Measurements from ENCODE around the gene SLC16A14. TPM values are rescaled to one million over a fixed set of nuclear protein-coding genes. Genes with fewer than 3 reads are reported as not detected.

The SLC16A14 gene
- total RNA-seq, 1 donor from 2014 or later: 2.8 TPM

- H3K27me3 ChIP-seq (ENCODE audit: control insufficient read depth, insufficient read depth, low read length): no peaks in the 10 kb centered on the region
- H3K36me3 ChIP-seq (ENCODE audit: control insufficient read depth, insufficient read depth, low read length): no peaks in the 10 kb centered on the region
- no peak overlapping the region for H3K4me3 ChIP-seq (ENCODE audit: low read depth, low read length)
- no peak for TF ChIP-seq CTCF (IDR thresholded peaks at IDR 0.05; ENCODE audit: insufficient read depth, low read length, poor library complexity, severe bottlenecking)
- DNase-seq (ENCODE audit: low read depth): no peak
Observed at GRCh38 chr2:230069402-230069801, 678 bp upstream of the SLC16A14 start.

GRCh38 chr2:230068016-230068650, 591 bp downstream of the SLC16A14 start:
- DNase-seq (ENCODE audit: low read depth): no peak
- peak; percentile 10 for TF ChIP-seq CTCF (IDR thresholded peaks at IDR 0.05; ENCODE audit: insufficient read depth, low read length, poor library complexity, severe bottlenecking)
- no peaks in the 10 kb centered on the region for H3K36me3 ChIP-seq (ENCODE audit: control insufficient read depth, insufficient read depth, low read length)
- H3K27me3 ChIP-seq (ENCODE audit: control insufficient read depth, insufficient read depth, low read length): no peaks in the 10 kb centered on the region
- peak overlapping the region; percentile 63 for H3K4me3 ChIP-seq (ENCODE audit: low read depth, low read length)

GRCh38 chr2:230060672-230061293, 7.9 kb downstream of the SLC16A14 start:
- Histone ChIP-seq H3K27me3 (ENCODE audit: control insufficient read depth, insufficient read depth, low read length) (no peaks in the 10 kb centered on the region), H3K36me3 (ENCODE audit: control insufficient read depth, insufficient read depth, low read length) (no peaks in the 10 kb centered on the region), H3K4me3 (ENCODE audit: low read depth, low read length) (no peak overlapping the region)
- no peak for DNase-seq (ENCODE audit: low read depth)
- TF ChIP-seq CTCF (IDR thresholded peaks at IDR 0.05; ENCODE audit: insufficient read depth, low read length, poor library complexity, severe bottlenecking): no peak

- Histone ChIP-seq H3K27me3 (ENCODE audit: control insufficient read depth, insufficient read depth, low read length) (no peaks in the 10 kb centered on the region), H3K4me3 (ENCODE audit: low read depth, low read length) (no peak overlapping the region), H3K36me3 (ENCODE audit: control insufficient read depth, insufficient read depth, low read length) (no peaks in the 10 kb centered on the region)
- peak; percentile 44 for DNase-seq (ENCODE audit: low read depth)
- TF ChIP-seq CTCF (IDR thresholded peaks at IDR 0.05; ENCODE audit: insufficient read depth, low read length, poor library complexity, severe bottlenecking): no peak
Observed at GRCh38 chr2:230053753-230054478, 14.8 kb downstream of the SLC16A14 start.

- Histone ChIP-seq H3K27me3 (ENCODE audit: control insufficient read depth, insufficient read depth, low read length) (no peaks in the 10 kb centered on the region), H3K36me3 (ENCODE audit: control insufficient read depth, insufficient read depth, low read length) (no peaks in the 10 kb centered on the region), H3K4me3 (ENCODE audit: low read depth, low read length) (no peak overlapping the region)
- TF ChIP-seq CTCF (IDR thresholded peaks at IDR 0.05; ENCODE audit: insufficient read depth, low read length, poor library complexity, severe bottlenecking): no peak
- DNase-seq (ENCODE audit: low read depth): no peak
Observed at GRCh38 chr2:230052299-230052698, 16.4 kb downstream of the SLC16A14 start.
